CD14-positive monocyte (primary cell): ENCODE results near the gene SLC25A29. TPM values are rescaled to one million over a fixed set of nuclear protein-coding genes. Genes with fewer than 3 reads are reported as not detected.

ENCODE experiments used
- DNase-seq, 3 donors: peaks; one replicate each; pipeline ENCODE4 v3.0.0-alpha.2; 2011 to 2022
- H2AFZ ChIP-seq: 2 replicates; pipeline ENCODE4 v1.6.0; 2012; ENCODE audit warnings: mild to moderate bottlenecking, low read depth, low read length, inconsistent platforms; ENCODE audit not compliant: insufficient read depth, poor library complexity, severe bottlenecking
- H3K27ac ChIP-seq, 2 donors: 1 replicate in 1 of 2; 2 replicates in 1 of 2; pipeline ENCODE4 v1.5.1; 2012 to 2013; ENCODE audit warnings: low read length in 2 of 2, control low read depth in 1 of 2, inconsistent platforms in 1 of 2, low read depth in 1 of 2, mild to moderate bottlenecking in 1 of 2
- H3K27me3 ChIP-seq, 2 donors: one replicate each; pipeline versions ENCODE4 v1.6.0 to v1.6.1; 2011 to 2013; ENCODE audit warnings: low read length in 2 of 2; ENCODE audit not compliant: control insufficient read depth in 2 of 2, insufficient read depth in 2 of 2
- H3K36me3 ChIP-seq, 2 donors: replicated peaks in 1 of 2; 1 replicate in 1 of 2; 2 replicates in 1 of 2; pipeline versions ENCODE4 v1.5.1 to v1.6.1; 2012 to 2013; ENCODE audit warnings: low read length in 2 of 2, control low read depth in 1 of 2, inconsistent platforms in 1 of 2, mild to moderate bottlenecking in 1 of 2; ENCODE audit not compliant: insufficient read depth in 2 of 2, control insufficient read depth in 1 of 2
- H3K4me1 ChIP-seq, 2 donors: 1 replicate in 1 of 2; 2 replicates in 1 of 2; pipeline versions ENCODE4 v1.5.1 to v1.6.1; 2012 to 2013; ENCODE audit warnings: low read length in 2 of 2, control low read depth in 1 of 2, inconsistent platforms in 1 of 2, mild to moderate bottlenecking in 1 of 2, moderate library complexity in 1 of 2; ENCODE audit not compliant: insufficient read depth in 2 of 2, control insufficient read depth in 1 of 2
- H3K4me2 ChIP-seq: replicated peaks from 2 replicates; pipeline ENCODE3; 2012; ENCODE audit warnings: low read length, moderate library complexity, mild to moderate bottlenecking; ENCODE audit not compliant: poor library complexity, severe bottlenecking; ENCODE audit errors: extremely low read depth
- H3K4me3 ChIP-seq, 3 experiments: fragments of 200-600 bp in 1 of 3; sonication (generic) in 1 of 3; replicated peaks in 1 of 3; 1 replicate in 2 of 3; 2 replicates in 1 of 3; pipeline ENCODE4 v1.5.1; 2011 to 2013; ENCODE audit warnings: low read length in 3 of 3, mild to moderate bottlenecking in 3 of 3, control low read depth in 2 of 3, low read depth in 2 of 3, inconsistent platforms in 1 of 3, moderate library complexity in 1 of 3
- H3K79me2 ChIP-seq: 2 replicates; pipeline ENCODE4 v1.6.0; 2012; ENCODE audit warnings: mild to moderate bottlenecking, control low read depth, inconsistent platforms, low read length, moderate library complexity; ENCODE audit not compliant: insufficient read depth
- H3K9ac ChIP-seq: 2 replicates; pipeline ENCODE4 v1.6.0; 2017; ENCODE audit warnings: low read length, mild to moderate bottlenecking; ENCODE audit not compliant: insufficient read depth, poor library complexity, severe bottlenecking
- H3K9me3 ChIP-seq, 2 donors: replicated peaks in 1 of 2; 1 replicate in 1 of 2; 2 replicates in 1 of 2; pipeline versions ENCODE4 v1.5.1 to v1.6.1; 2012 to 2013; ENCODE audit warnings: low read length in 2 of 2, control low read depth in 1 of 2; ENCODE audit not compliant: control insufficient read depth in 1 of 2, insufficient read depth in 1 of 2
- H4K20me1 ChIP-seq: 2 replicates; pipeline ENCODE4 v1.6.0; 2012; ENCODE audit warnings: mild to moderate bottlenecking, low read length, control low read depth, moderate library complexity; ENCODE audit not compliant: insufficient read depth
- H3K27ac Mint-ChIP-seq, 7 donors: one replicate each; pipeline ENCODE4 v1.8.0; 2020; ENCODE audit warnings: mild to moderate bottlenecking in 7 of 7, mixed read lengths in 7 of 7, moderate library complexity in 6 of 7, inconsistent platforms in 2 of 7
- H3K27me3 Mint-ChIP-seq, 3 donors: one replicate each; pipeline ENCODE4 v1.8.0; 2021 to 2022; ENCODE audit warnings: low read depth in 3 of 3, mild to moderate bottlenecking in 3 of 3, mixed read lengths in 3 of 3, moderate library complexity in 3 of 3, inconsistent platforms in 1 of 3
- H3K36me3 Mint-ChIP-seq, 2 donors: one replicate each; pipeline ENCODE4 v1.8.0; 2020; ENCODE audit warnings: mixed read lengths in 2 of 2, inconsistent platforms in 1 of 2, mild to moderate bottlenecking in 1 of 2
- H3K4me1 Mint-ChIP-seq: one replicate; pipeline ENCODE4 v1.8.0; 2020; ENCODE audit warnings: mild to moderate bottlenecking, mixed read lengths
- H3K4me3 Mint-ChIP-seq, 2 donors: one replicate each; pipeline ENCODE4 v1.8.0; 2020; ENCODE audit warnings: mild to moderate bottlenecking in 2 of 2, mixed read lengths in 2 of 2, moderate library complexity in 1 of 2
- H3K9me3 Mint-ChIP-seq, 7 donors: one replicate each; pipeline ENCODE4 v1.8.0; 2020 to 2022; ENCODE audit warnings: mixed read lengths in 7 of 7, mild to moderate bottlenecking in 6 of 7, moderate library complexity in 6 of 7, inconsistent platforms in 2 of 7
- WGBS: methylation state at CpG from one replicate; pipeline ENCODE4 v1.1.5; 2013; ENCODE audit warnings: missing lambda C conversion rate; ENCODE audit not compliant: insufficient coverage; 5-methylcytosine and 5-hydroxymethylcytosine counted together
- intact Hi-C, 2 donors: fragments of 100-400 bp; cut with micrococcal nuclease; formaldehyde crosslinking; loops; one replicate each; pipeline versions ENCODE4 v1.15.0 to v1.15.1; 2023
- polyA plus RNA-seq, 3 donors: library from polyadenylated mRNA; depleted of rRNA in 1 of 3; unstranded in 2 of 3; stranded (reverse) in 1 of 3; fragments of 300-500 nt in 2 of 3; fragments of >200 nt in 1 of 3; fragmentation: Illumina TruSeq in 2 of 3; gene quantifications; 1 replicate in 2 of 3; 2 replicates in 1 of 3; pipeline ENCODE4 v1.2.3, GENCODE V29; 2012 to 2021
- TF ChIP-seq, protein P1 (sequence below): fragments of 200-600 bp; IDR thresholded peaks from one replicate; pipeline ENCODE4 v1.8.0; 2022; ENCODE audit warnings: antibody characterized with exemption, mild to moderate bottlenecking

SLC25A29 gene
- polyA plus RNA-seq, 3 donors: 16.9 to 114 (median 33.3) TPM

DNA sequence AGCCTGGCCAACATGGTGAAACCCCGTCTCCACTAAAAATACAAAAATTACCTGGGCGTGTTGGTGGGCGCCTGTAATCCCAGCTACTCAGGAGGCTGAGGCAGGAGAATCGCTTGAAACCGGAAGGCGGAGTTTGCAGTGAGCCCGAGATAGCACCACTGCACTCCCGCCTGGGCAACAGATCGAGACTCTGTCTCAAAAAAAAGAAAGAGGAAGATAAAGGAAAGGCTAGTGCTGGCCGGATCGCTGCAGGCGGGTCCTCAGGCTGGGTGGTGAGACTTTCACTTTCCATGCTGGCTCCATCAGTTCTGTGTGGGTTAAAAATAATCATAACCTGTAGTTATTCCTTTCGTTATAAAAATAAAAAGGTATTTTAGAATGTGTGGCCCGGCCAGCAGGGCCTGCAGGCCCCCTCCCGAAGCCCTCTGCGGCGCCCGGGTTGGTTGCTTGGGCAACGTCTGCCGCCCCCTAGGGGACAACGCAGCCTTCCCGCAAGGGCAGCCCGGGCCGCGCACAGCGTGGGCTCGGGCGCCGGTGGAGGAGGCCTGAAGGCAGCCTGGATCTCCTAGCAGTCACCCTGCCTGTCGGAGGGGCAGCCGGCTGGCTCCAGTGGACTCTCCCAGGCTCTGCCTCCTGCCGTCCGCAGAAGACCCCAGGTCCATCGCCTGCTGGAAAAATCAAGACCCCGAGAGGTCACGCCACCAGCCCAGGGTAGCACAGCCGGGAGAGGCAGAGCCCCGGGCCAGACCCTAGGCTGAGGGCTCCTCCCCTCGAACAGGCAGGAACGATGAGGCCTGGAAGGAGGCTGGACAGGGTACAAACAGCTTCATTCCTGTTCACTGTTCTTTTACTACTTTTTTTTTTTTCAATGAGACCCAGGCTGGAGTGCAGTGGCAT lies 11.9 kb upstream of the SLC25A29 start:
- Mint-ChIP-seq H3K27me3 (peaks cover 0 to 12% (median 5%) of the 10 kb centered on the region in 3 donors), H3K36me3 (no peaks in the 10 kb centered on the region), H3K27ac (peak overlapping the region; percentile 78 to 97 (median 90)), H3K4me1 (peaks cover 9% of the 10 kb centered on the region), H3K4me3 (peak overlapping the region; percentile 79 to 87), H3K9me3 (peaks cover 0 to 2% (median 0%) of the 10 kb centered on the region in 7 donors)
- peak overlapping the region; percentile 57 for H3K9ac ChIP-seq
- H3K9me3 ChIP-seq: no peaks in the 10 kb centered on the region
- peaks cover 12 to 17% of the 10 kb centered on the region in 2 donors for H3K4me1 ChIP-seq
- intact Hi-C loops: loop anchor here in 1 of 2 donors (5.0 kb wide), 1 partner anchor 36 kb away; no protein-coding TSS in a partner anchor
- H3K36me3 ChIP-seq: no peaks in the 10 kb centered on the region
- H2AFZ ChIP-seq: peak overlapping the region; percentile 80
- TF ChIP-seq, protein P1, sequence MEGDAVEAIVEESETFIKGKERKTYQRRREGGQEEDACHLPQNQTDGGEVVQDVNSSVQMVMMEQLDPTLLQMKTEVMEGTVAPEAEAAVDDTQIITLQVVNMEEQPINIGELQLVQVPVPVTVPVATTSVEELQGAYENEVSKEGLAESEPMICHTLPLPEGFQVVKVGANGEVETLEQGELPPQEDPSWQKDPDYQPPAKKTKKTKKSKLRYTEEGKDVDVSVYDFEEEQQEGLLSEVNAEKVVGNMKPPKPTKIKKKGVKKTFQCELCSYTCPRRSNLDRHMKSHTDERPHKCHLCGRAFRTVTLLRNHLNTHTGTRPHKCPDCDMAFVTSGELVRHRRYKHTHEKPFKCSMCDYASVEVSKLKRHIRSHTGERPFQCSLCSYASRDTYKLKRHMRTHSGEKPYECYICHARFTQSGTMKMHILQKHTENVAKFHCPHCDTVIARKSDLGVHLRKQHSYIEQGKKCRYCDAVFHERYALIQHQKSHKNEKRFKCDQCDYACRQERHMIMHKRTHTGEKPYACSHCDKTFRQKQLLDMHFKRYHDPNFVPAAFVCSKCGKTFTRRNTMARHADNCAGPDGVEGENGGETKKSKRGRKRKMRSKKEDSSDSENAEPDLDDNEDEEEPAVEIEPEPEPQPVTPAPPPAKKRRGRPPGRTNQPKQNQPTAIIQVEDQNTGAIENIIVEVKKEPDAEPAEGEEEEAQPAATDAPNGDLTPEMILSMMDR: peak; percentile 96
- H3K4me3 ChIP-seq: peak overlapping the region; percentile 39 to 80 (median 47)
- H3K27ac ChIP-seq: peak overlapping the region; percentile 60 to 72
- peak overlapping the region; percentile 67 for H3K4me2 ChIP-seq
- H3K79me2 ChIP-seq: no peaks in the 10 kb centered on the region
- no peaks in the 10 kb centered on the region for H4K20me1 ChIP-seq
- no peaks in the 10 kb centered on the region for H3K27me3 ChIP-seq
- WGBS: 26% methylated on average over 34 of the region's 40 CpGs
- DNase-seq: peak; percentile 58 to 68 (median 64)

DNA sequence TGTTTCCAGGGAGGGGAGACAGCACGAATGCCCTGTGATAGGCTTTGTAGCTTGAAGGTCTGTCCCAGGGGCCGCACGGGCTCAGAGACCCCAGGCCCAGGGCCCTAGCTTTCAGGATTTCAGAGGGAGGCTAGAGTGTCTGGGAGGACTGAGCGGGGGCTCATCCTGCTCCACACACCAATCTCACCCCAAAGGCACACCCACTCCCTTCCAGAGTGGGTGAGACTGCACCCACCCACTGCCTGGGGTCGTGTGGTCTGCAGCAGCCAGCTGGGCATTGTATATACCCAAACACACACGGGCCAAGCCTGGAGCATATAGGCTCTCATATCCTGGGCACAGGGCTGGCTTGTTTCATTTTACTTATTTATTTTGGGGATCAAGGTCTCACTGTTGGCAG lies 11.1 kb upstream of the SLC25A29 start:
- Histone ChIP-seq H3K4me3 (peak overlapping the region in 1 of 3 experiments; percentile 80), H3K79me2 (no peaks in the 10 kb centered on the region), H3K27me3 (no peaks in the 10 kb centered on the region), H3K9ac (no peak overlapping the region), H4K20me1 (no peaks in the 10 kb centered on the region), H3K27ac (peak overlapping the region; percentile 60 to 72), H3K4me2 (peak overlapping the region; percentile 67), H2AFZ (peak overlapping the region; percentile 80), H3K4me1 (peaks cover 19 to 25% of the 10 kb centered on the region in 2 donors), H3K36me3 (no peaks in the 10 kb centered on the region), H3K9me3 (no peaks in the 10 kb centered on the region)
- Mint-ChIP-seq H3K9me3 (peaks cover 0 to 2% (median 0%) of the 10 kb centered on the region in 7 donors), H3K4me3 (peak overlapping the region in 1 of 2 donors; percentile 79), H3K27ac (peak overlapping the region in 6 of 7 donors; percentile 78 to 97 (median 90)), H3K27me3 (peaks cover 0 to 12% (median 5%) of the 10 kb centered on the region in 3 donors), H3K4me1 (peaks cover 16% of the 10 kb centered on the region), H3K36me3 (no peaks in the 10 kb centered on the region)
- intact Hi-C loops: loop anchor here in 1 of 2 donors (5.0 kb wide), 1 partner anchor 35 kb away; no protein-coding TSS in a partner anchor
- DNase-seq: no peak
- 93% methylated on average over 3 of the region's 6 CpGs for WGBS
- TF ChIP-seq, protein P1: no peak
